NCI-H2196 treated with DMSO at 0.1 percent for 48 hours (cell line): ENCODE data around the gene MVB12A.
A peak's percentile ranks its signal among the peaks of the same experiment; 100 is the strongest.

Source experiments
- DNase-seq: peaks from one replicate; lab custom pipeline; 2025; ENCODE audit not compliant: unreplicated experiment; lab: John Stamatoyannopoulos, UW

The MVB12A gene

DNA sequence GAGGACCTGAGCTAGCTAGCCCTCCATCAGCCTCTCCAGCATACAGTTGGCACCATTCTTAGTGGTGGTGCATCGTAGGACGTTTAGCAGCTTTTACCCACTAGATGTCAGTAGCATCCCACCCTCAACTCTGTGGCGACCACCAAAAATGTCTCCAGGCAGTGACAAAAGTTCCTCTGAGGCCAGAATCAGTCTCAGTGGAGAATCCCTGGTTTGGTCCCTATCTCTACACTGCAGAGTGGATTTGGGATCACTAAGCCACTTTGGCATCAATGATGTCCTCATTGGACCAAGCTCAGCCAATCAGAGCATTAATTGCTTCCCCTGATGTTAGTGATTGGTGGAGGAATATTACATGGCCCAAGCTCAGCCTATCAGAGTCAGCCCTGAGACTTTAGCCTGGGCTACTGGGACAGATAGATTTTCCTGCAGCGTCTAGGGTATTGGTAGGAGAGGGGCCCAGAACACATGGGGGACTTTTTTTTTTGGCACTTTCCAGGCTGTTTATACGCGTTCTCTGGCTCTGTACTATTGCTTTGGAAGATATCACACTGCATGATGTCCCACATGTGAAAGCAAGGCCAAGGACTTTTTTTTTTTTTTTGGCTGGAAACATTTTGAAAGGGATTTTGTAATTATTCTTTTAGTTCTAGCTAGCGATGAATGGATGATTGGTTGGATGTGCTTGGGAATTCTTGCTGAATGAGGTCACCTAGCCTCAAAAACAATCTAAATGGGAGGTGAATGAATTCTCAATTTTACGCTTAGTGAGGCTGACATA lies 21.6 kb downstream of the MVB12A start:
- peak; percentile 13 for DNase-seq

DNA sequence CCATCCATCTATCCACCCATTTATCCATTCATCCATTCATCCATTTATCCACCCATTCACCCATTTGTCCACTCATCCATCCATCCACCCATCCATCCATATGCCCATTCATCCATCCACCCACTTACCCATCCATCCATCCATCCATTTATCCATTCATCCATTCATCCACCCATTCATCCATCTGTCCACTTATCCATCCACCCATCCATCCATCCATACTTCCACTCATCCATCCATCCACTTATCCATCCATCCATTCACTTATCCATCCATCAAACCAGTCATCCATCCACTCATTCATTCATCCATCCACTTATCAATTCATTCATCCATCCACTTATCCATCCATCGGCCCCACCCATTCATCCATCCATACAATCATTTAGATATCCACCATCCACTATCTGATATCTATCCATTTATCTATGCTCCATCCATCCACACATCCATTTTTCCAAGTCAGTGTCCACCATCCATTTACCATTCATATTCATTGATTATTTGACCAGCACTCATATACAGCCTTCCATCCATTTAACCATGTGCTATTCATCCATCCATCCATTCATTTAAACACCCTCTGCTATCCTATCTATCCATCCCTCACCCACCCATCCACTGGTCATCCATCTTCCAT lies 25.8 kb downstream of the MVB12A start:
- DNase-seq, result no peak

DNA sequence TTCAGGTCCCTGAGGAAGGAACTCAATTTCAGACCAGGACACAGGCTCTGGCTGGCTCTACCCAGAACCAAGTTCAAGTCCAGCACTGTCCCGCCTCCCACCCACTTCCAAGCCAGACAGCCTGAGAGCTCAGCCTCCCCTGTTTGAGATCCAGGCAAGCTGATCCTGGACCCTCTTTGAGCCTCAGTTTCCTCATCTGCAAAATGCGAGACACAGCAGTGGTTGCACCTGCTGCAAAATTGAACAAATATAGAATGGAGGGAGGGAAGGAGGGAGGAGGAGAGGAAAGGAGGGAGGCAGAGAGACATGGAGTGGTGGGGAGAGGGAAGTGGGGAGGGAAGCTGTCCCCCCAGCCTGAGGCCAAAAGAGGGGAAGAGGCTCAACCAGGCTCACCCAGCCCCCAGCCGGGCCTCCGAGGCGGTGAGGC lies 27.9 kb downstream of the MVB12A start:
- DNase-seq, result no peak

DNA sequence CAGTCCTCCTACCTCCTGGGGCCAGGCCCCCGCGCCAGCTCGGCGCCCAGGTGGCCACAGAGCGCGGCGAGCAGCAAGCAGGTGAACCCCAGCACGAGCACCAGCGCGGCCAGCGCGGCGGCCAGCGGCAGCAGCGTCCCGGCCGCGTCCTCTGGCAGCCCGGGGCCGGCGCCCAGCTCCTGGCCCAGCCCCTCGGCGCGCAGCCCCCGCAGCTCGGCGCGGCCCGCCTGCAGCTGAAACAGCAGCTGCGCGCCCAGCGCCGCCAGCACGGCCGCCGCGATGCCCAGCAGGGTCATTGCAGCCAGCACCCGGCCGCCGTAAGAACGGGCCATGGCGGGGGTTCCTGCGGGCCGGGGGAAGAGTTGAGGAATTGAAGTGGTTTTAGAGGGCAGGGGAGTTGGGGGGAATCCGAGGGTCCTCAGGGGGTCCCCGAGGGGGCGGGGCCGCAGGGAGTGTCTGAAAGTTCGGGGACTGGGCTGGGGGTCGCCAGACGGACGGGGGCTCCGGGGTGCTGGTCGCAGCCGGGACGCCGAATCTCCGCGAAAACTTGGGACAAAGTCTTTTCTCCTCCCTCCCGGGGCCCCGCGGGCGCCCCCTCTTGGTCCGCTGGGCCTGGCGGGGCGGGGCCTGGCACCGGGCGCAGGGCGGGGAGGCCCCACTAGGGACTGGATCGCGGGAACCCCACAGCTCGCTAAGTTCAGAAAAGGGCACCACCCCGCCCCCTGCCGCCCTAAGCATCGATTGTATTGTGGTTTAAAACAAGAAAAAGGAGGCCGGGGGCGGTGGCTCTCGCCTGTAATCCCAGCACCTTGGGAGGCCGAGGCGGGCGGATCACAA lies 28.5 kb downstream of the MVB12A start, which contains the start of gene TMEM221:
Gene TMEM221, minus strand, starts transcription at position 538 of the 837 bp plus-strand sequence. Its CDS starts 206 bp downstream, at position 332.
- no peak for DNase-seq

DNA sequence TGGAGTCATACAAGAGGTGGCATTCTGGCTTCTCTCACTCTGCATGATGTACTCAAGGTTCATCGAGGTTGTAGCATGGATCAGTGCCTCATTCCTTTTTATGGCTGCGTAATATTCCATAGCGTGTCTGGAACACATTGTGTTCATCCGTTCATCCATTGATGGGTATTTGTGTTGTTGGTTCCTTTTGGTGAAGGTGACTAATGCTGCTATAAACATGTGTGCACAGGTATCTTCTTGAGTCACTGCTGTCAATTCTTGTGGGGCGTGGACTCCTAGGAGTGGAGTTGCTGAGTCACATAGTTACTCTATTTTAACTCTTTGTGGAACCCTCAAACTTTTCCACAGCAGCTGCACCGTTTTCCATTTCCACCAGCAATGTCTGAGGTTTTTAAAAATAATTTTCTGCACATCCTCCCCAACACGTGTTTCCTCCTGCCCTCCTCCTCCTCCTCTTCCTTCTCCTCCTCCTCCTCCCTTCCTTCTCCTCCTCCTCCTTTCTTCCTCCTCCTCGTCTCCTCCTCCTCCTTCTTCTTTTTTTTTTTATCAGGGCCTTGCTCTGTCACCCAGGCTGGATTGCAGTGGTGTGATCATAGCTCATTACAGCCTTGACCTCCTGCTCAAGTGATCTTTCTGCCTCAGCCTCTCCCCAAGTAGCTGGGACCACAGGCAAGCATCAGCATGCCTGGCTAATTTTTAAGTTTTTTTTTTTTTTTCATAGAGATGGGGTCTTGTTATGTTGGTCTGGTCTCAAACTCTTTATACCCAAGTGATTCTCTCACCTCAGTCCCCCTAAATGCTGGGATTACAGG lies 30.6 kb downstream of the MVB12A start:
- DNase-seq, result no peak

DNA sequence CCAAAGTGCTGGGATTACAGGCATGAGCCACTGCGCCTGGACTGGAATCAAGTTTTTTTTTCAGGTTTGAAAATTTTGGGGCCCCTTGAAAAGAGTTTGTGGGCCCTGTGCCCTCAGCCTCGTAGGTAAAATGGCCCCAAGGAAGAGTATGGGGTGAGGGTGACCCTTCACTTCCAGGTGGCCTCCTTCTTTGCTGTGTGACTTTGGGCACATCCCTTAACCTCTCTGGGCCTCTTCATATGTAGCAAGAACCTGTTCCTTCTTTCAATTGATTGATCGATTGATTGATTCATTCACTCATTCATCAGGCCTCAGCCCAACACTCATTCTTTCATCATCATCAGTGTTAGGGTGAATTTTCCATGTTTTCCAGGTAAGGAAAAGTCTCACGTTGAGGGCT lies 32.0 kb downstream of the MVB12A start:
- DNase-seq, result no peak

DNA sequence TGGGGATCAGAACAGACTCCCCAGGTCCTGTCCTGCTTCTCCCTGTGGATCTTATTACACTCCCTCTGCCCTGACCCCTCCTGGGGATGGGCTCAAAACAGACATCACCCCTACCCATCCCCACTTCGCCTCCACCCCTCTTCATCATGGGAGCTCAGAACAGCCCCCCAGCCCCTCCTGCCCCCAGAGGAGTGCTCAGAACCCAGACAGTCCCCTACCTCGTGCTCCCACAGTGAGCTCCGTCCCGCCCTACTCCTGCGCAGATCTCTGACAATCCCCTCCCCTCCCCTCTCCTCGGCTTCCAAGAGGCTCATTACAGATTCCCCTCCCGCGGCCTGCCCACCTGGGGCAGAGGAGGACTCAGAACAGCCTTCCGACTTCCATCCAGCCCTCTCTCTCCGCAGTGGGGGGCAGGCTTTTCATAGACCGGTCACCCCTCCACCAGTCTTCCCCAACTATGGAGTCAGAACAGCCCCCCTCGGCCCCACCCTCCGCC lies 34.8 kb downstream of the MVB12A start:
- DNase-seq, result no peak

DNA sequence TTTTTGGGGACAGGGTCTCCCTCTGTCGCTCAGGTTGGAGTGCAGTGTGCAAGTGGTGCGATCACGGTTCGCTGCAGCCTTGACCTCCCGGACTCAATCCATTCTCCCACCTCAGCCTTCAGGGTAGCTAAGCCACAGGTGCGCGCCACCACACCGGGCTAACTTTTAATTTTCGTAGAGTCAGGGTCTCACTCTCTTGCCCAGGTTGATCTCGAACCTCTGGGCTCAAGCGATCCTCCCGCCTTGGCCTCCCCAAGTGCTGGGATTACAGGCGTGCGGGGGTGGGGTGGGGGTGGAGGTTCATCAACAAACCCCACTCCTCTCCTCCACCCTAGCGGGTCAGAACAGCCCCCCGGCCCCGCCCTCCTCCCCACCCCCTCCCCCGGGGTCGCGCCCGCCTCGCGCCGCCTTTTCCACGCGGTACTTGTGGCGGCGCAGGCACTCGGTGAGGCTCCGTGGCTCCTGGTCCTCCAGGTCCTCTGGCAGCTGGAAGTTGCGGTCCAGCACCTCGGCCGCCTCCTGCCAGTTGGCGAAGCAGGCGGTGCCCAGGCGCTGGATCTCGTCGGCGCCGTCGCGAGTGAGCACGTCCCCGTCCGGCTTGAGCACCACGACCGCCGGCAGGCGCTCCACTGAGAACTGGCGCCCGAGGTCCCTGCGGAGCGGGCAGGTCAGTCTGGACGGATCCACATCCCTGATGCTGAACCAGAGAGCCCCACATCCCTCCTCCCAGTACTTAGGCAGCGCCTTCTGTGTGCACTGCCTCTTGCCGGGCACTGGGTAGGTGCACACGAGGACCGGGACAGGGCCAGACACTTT lies 35.7 kb downstream of the MVB12A start:
- no peak for DNase-seq

DNA sequence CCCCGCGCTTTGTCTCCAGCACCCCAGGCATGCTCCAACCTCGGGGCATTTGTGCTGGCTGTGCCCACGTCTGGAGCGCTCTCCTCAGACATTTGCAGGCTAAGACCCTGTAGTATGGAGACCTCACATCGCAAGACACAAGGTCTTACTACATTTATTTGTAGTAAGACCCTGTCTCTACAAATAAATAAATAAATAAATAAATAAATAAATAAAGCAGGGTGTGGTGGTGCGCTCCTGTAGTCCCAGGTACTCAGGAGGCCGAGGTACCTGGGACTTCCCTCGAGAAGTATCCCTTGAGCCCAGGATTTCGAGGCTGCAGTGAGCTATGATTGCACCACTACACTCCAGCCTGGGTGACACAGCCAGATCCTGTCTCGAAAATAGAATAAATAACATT lies 36.3 kb downstream of the MVB12A start:
- no peak for DNase-seq

DNA sequence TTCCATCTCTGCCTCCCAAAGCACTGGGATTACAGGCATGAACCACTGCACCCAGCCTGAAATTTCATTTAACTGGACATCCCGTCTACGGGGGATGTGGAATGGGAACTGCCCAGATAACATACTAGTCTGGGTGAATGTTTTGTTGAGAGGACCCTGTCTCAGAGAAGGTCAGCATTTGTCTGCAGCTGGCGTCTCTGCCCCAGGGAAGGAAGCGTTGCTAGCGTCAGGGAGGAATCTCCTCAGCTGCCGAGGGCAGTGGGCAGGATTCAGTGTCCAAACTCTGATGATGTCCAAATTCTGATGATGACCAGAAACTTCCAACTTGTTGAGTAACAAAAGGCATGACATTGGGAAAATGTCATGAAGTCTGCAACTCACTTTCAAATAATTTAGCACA lies 37.8 kb downstream of the MVB12A start:
- DNase-seq, result no peak

DNA sequence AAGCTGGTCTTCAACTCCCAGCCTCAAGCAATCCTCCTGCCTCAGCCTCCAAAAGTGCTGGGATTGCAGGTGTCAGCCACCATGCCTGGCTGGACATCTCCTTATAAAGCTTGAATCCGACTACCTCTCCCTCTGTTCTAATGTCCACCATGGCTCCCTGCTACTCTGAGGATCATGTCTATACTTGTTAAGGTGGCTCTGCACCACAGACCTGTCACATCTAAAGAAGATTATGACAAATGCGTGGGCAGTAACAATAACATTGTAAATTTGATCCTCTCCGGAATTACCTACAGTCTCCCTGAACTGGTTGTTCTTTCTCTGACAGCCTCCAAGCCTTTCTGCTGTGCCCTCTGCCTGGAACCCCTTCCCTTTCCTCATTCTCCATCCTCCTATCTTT lies 39.1 kb downstream of the MVB12A start:
- DNase-seq, result no peak

DNA sequence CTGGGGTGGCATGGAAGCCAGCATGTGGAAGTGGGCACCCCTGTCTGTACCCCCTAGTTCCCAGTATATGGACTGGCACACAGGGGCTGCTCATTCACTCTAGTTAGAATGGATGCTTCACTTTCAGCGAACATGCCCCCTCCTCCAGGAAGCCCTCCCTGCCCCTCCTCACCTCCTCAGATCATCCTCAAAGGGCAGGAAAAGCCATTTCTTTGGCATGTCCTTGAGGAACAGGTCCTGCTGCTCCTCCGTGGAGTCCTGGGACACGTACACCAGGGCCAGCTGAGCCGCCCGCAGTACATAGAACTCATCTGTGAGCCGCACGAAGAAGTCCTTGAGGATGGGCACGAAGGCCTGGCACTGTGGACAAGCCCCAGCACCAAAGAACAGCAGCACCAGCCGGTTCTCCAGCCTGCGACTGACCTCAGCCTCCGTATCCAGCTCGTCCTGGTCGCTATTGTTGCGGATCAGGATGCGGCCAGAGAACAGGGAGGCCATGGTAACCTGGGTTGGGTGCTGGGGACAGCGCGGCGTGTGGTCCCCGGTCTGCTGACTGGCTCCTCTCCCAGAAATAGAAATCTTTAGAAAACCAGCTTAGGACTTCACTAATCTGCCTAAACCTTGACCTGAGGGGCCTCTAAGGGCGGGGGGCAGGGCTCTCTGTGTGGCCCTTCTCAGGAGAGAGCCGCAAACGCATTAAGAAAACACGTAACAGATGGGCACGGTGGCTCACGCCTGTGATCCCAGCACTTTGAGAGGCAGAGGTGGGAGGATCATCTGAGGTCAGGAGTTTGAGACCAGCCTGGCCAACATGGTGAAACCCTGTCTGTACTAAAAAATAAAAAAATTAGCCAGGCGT lies 40.8 kb downstream of the MVB12A start, which contains the start of gene NXNL1:
Gene NXNL1, minus strand, starts transcription at position 555 of the 859 bp plus-strand sequence. Its CDS starts 57 bp downstream, at position 498.
- no peak for DNase-seq

DNA sequence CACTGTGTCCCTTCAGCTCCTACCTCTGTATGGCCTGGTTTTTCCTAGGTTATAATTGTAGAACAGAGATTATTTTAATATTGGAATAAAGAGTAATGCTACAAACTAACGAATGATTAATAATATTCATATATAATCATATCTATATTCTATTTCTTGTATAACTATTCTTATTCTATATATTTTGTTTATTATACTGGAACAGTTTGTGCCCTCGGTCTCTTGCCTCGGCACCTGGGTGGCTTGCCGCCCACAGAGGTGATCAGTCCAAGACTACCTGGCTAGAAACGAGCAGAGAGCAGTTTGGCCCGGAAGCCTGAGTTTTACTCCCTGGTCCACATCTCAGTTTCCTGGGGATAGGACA lies 46.6 kb downstream of the MVB12A start:
- no peak for DNase-seq

DNA sequence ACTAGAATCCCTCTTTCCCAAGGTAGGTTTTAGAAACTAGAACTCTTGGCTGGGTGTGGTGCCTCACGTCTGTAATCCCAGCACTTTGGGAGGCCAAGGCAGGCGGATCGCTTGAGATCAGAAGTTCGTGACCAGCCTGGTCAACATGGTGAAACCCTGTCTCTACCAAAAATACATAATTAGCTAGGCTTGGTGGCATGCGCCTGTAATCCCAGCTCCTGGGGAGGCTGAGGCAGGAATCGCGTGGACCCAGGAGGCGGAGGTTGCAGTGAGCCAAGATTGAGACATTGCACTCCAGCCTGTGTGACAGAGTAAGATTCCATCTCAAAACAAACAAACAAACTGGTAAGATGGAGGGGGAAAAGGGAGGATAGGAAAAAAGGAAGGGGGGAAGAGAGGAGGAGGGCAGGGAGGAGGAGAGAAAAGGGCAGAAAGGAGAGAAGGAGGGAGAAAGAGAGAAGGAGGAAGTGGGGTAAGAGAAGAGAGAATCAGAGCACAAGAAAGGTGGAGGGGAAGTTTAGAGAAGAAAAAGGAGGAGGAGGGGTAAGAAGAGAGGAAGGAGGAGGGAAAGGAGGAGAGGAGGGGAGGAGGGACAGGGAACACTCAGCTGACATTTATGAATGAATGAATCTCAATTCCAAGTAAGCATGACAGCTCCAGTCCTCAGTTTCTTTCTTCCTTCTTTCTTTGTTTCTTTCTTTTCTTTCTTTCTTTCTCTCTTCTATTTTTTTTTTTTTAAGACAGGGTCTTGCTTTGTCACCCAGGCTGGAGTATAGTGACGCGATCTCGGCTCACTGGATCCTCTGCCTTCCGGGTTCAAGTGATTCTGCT lies 47.8 kb downstream of the MVB12A start:
- no peak for DNase-seq

DNA sequence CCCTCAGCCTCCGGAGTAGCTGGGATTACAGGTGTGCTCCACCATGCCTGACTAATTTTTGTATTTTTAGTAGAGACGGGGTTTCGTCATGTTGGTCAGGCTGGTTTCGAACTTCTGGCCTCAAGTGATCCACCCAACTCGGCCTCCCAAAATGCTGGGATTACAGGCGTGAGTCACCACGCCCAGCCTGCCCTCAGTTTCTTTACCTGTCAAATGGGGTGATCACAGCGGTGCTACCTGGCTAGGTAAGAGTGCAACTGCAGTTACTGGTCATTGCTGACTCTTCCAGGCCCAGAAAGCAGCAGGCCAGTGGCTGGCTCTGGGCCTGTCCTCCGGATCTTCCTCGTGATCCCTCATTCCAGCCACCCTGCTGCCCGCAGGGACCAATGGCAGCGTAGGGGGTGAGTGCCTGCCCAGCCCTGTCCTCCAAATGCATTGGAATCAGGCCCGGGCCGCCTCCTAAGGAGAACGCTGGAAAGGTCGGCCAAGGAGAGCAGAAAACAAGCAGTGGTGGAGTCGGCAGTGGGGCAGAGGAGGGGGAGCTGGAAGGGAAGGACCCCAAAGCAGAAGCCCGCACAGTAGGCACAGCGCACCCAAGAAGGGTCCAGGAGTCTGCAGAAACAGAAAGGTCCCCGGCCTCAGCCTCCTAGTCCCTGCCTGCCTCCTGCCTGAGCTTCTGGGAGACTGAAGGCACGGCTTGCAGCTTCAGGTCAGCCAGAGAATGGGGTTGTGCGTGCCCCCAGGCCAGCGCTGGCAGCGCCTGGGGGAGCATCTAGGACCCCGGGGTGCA lies 48.6 kb downstream of the MVB12A start:
- DNase-seq, result no peak

DNA sequence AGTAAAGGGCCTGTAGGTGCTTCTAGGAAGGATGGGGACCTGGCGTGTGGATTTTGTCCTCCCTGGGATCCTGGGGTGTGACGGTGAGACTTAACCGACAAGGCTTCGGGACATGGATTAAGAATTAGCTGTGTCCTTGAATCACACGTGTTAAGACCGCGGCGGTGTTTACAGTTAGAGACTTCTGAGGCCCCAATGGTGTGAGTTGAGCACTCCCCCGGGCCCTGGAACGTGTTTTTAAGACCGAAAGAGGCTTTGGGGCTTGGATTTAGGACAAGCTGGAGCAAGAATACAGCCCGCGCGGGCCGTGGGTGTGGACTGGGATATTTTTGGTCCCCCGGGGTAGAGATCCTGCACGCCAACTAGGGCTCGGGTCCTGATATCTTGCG lies 49.2 kb downstream of the MVB12A start:
- DNase-seq, result no peak

DNA sequence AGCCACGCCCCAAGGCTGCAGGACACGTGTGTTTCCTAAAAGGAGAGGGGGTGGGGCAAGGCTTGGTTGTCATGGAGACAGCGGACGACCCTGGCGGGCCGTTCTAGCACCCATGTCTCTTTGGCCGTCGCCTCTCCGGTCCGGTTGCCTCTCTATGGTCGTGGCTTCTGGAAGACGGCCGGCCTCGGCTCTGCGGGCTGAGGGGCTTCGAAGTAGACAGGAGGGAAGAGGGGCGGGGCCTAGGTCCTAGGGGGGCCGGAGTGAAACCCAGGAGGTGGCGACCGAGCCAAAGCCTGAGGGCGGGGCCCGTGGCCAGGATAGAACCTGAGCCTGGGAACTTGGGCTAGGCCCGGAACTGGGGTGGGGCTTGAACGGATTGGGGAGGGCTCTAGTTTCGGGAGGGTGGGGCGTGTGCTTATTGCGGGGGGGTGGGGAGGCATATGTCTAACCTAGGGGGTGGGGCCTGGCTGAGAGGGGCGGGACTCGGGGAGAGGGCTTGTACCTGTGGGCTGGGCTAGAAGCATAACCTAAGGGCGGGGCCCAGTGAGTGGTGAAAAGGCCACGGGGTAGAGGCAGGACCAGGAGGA lies 49.7 kb downstream of the MVB12A start:
- peak; percentile 96 for DNase-seq
